Nephron (organoid): ENCODE results near the gene PKLR.

Experiments
- H3K27ac Mint-ChIP-seq, 3 experiments: 2 replicates each; pipeline ENCODE4 v1.8.0; 2020; ENCODE audit warnings: mixed read lengths in 3 of 3, mild to moderate bottlenecking in 2 of 3, moderate library complexity in 1 of 3
- H3K27me3 Mint-ChIP-seq: 2 replicates; pipeline ENCODE4 v1.8.0; 2021; ENCODE audit warnings: low read depth, mild to moderate bottlenecking, moderate library complexity, mixed read lengths
- H3K36me3 Mint-ChIP-seq: 2 replicates; pipeline ENCODE4 v1.8.0; 2020; ENCODE audit warnings: low read depth, mixed read lengths
- H3K4me1 Mint-ChIP-seq: 2 replicates; pipeline ENCODE4 v1.8.0; 2020; ENCODE audit warnings: mixed read lengths
- H3K4me3 Mint-ChIP-seq, 3 experiments: 2 replicates each; pipeline ENCODE4 v1.8.0; 2020; ENCODE audit warnings: mild to moderate bottlenecking in 3 of 3, mixed read lengths in 3 of 3, moderate library complexity in 2 of 3
- H3K9me3 Mint-ChIP-seq: 2 replicates; pipeline ENCODE4 v1.8.0; 2020; ENCODE audit warnings: mixed read lengths
- CTCF ChIP-seq, 3 experiments: fragments of 200-600 bp; sonication (generic); IDR thresholded peaks; one replicate each; pipeline ENCODE4 v1.5.0; 2021; ENCODE audit warnings: antibody characterized with exemption in 3 of 3; ENCODE audit not compliant: unreplicated experiment in 3 of 3

The PKLR gene

GRCh38 chr1:155241841-155242264 lies 59.4 kb downstream of the PKLR start:
- peaks cover 13% of the 10 kb centered on the region for H3K36me3 Mint-ChIP-seq
- H3K27me3 Mint-ChIP-seq: peaks cover 7% of the 10 kb centered on the region

GRCh38 chr1:155241069-155241679 lies 60.1 kb downstream of the PKLR start:
- Mint-ChIP-seq H3K36me3 (peaks cover 13% of the 10 kb centered on the region), H3K4me1 (peaks cover 19% of the 10 kb centered on the region), H3K27ac (peak overlapping the region; percentile 88 to 92 (median 91)), H3K27me3 (peaks cover 7% of the 10 kb centered on the region), H3K4me3 (peak overlapping the region; percentile 77 to 80 (median 79)), H3K9me3 (no peaks in the 10 kb centered on the region)
- no peak for TF ChIP-seq CTCF (IDR thresholded peaks at IDR 0.05; ENCODE audit: unreplicated experiment in 3 of 3)

More at GRCh38 chr1:155241841-155242264, 59.4 kb downstream of the PKLR start:
- peak overlapping the region; percentile 88 to 92 (median 91) for H3K27ac Mint-ChIP-seq
- TF ChIP-seq CTCF (IDR thresholded peaks at IDR 0.05; ENCODE audit: unreplicated experiment in 3 of 3): no peak
- no peaks in the 10 kb centered on the region for H3K9me3 Mint-ChIP-seq
- peak overlapping the region; percentile 24 to 80 (median 51) for H3K4me3 Mint-ChIP-seq
- H3K4me1 Mint-ChIP-seq: peaks cover 19% of the 10 kb centered on the region
